Naive thymus-derived CD4-positive, alpha-beta T cell (primary cell): ENCODE measurements around the gene MAGED2. TPM values are rescaled to one million over a fixed set of nuclear protein-coding genes. Genes with fewer than 3 reads are reported as not detected.
A peak's percentile ranks its signal among the peaks of the same experiment; 100 is the strongest.
"Not testable (repeated sequence)": the region's sequence is repeated elsewhere in the genome, so short reads cannot be mapped to it uniquely, and the experiment has no call there.

Source experiments
- ATAC-seq: fragments of 150-1000 bp; cut with Tn5 transposase; 2 replicates; pipeline ENCODE4 v1.10.0; 2021; ENCODE audit warnings: mild to moderate bottlenecking, moderate library complexity
- CTCF ChIA-PET: fragments of 350-600 bp; sonication (Branson Sonifier 250); formaldehyde crosslinking; loops from one replicate; lab custom pipeline; 2021; ENCODE audit warnings: antibody characterized with exemption; lab: Charles Lee
- POLR2A ChIA-PET: fragments of 350-600 bp; sonication (Branson Sonifier 250); formaldehyde crosslinking; loops from one replicate; lab custom pipeline; 2021; ENCODE audit warnings: antibody characterized with exemption, inconsistent platforms; lab: Charles Lee
- DNase-seq, 9 donors: peaks; one replicate each; pipeline versions ENCODE4 v3.0.0 to v3.0.0-alpha.2; 2020 to 2022; ENCODE audit warnings: mixed read lengths in 1 of 9
- H3K27ac ChIP-seq: one replicate; pipeline ENCODE4 v1.7.0; 2013; ENCODE audit warnings: mild to moderate bottlenecking, low read depth, low read length, moderate library complexity
- H3K27me3 ChIP-seq, 2 donors: one replicate each; pipeline ENCODE4 v1.7.0; 2013; ENCODE audit warnings: low read length in 2 of 2, mild to moderate bottlenecking in 2 of 2, moderate library complexity in 2 of 2; ENCODE audit not compliant: control insufficient read depth in 2 of 2, insufficient read depth in 2 of 2
- H3K36me3 ChIP-seq, 3 experiments: 1 replicate in 2 of 3; 2 replicates in 1 of 3; pipeline ENCODE4 v1.7.0; 2013; ENCODE audit warnings: low read length in 3 of 3, mild to moderate bottlenecking in 3 of 3, moderate library complexity in 1 of 3; ENCODE audit not compliant: insufficient read depth in 3 of 3, control insufficient read depth in 2 of 3
- H3K4me1 ChIP-seq, 2 donors: one replicate each; pipeline ENCODE4 v1.7.0; 2013; ENCODE audit warnings: low read length in 2 of 2, mild to moderate bottlenecking in 2 of 2, moderate library complexity in 1 of 2; ENCODE audit not compliant: control insufficient read depth in 2 of 2, insufficient read depth in 2 of 2
- H3K4me3 ChIP-seq: 2 replicates; pipeline ENCODE4 v1.7.0; 2013; ENCODE audit warnings: mild to moderate bottlenecking, low read length
- H3K9me3 ChIP-seq, 3 experiments: 1 replicate in 2 of 3; 2 replicates in 1 of 3; pipeline ENCODE4 v1.7.0; 2013; ENCODE audit warnings: low read length in 3 of 3; ENCODE audit not compliant: control insufficient read depth in 2 of 3
- H3K27ac Mint-ChIP-seq, 9 donors: one replicate each; pipeline ENCODE4 v1.8.0; 2020 to 2022; ENCODE audit warnings: mixed read lengths in 9 of 9, mild to moderate bottlenecking in 8 of 9, moderate library complexity in 5 of 9, inconsistent platforms in 2 of 9
- H3K27me3 Mint-ChIP-seq, 5 donors: one replicate each; pipeline ENCODE4 v1.8.0; 2021 to 2022; ENCODE audit warnings: mixed read lengths in 5 of 5, mild to moderate bottlenecking in 1 of 5
- H3K36me3 Mint-ChIP-seq, 5 donors: one replicate each; pipeline ENCODE4 v1.8.0; 2020 to 2022; ENCODE audit warnings: mixed read lengths in 5 of 5, mild to moderate bottlenecking in 3 of 5, inconsistent platforms in 1 of 5
- H3K4me1 Mint-ChIP-seq, 7 donors: one replicate each; pipeline ENCODE4 v1.8.0; 2020 to 2022; ENCODE audit warnings: mixed read lengths in 7 of 7, mild to moderate bottlenecking in 3 of 7, inconsistent platforms in 1 of 7
- H3K4me3 Mint-ChIP-seq, 10 donors: one replicate each; pipeline ENCODE4 v1.8.0; 2020 to 2022; ENCODE audit warnings: mild to moderate bottlenecking in 10 of 10, mixed read lengths in 10 of 10, moderate library complexity in 6 of 10, inconsistent platforms in 2 of 10
- H3K9me3 Mint-ChIP-seq, 11 donors: one replicate each; pipeline ENCODE4 v1.8.0; 2020 to 2022; ENCODE audit warnings: mixed read lengths in 11 of 11, mild to moderate bottlenecking in 4 of 11, inconsistent platforms in 1 of 11, moderate library complexity in 1 of 11
- intact Hi-C, 2 donors: fragments of 100-400 bp; cut with micrococcal nuclease; formaldehyde crosslinking; loops; one replicate each; pipeline ENCODE4 v1.15.1; 2023
- polyA plus RNA-seq, 2 donors: library from polyadenylated mRNA; unstranded; fragments of 300-500 nt; fragmentation: Illumina TruSeq; gene quantifications; one replicate each; pipeline ENCODE4 v1.2.3, GENCODE V29; 2021
- total RNA-seq, 6 experiments: library from RNA in 5 of 6; stranded (reverse) in 5 of 6; gene quantifications; 1 replicate in 5 of 6; 2 replicates in 1 of 6; pipeline ENCODE4 v1.2.3 and lab custom pipeline; 2021 to 2026

The MAGED2 gene
- total RNA-seq (10 to 100 TPM; 51.9 to 81.4 (median 55.9) TPM), polyA plus RNA-seq (100 to 1,000 TPM; 115 to 117 TPM), total RNA-seq (lab: John Stamatoyannopoulos, UW) (149 reads per million, percentile 90 among the genes with 10 or more reads in this experiment)

- peak within 1 kb of the TSS; percentile 90 to 99 (median 96) for H3K4me3 Mint-ChIP-seq
- peak within 1 kb of the TSS; percentile 93 to 98 (median 96) for H3K27ac Mint-ChIP-seq
- H3K36me3 ChIP-seq = peaks cover 0 to 23% (median 8%) of the 10 kb centered on the region in 3 experiments
- ChIA-PET CTCF (interaction anchor here (0.6 kb wide), 1 partner anchor 10 kb away, joined by 3 read pairs; no protein-coding TSS in a partner anchor), POLR2A (interaction anchor here (1.3 to 2.7 kb wide), 2 partner anchors 168 to 192 kb away, joined by 4 to 16 read pairs; partner anchors contain the start of gene APEX2)
- no peaks in the 10 kb centered on the region for H3K27me3 ChIP-seq
- H3K27ac ChIP-seq = peak within 1 kb of the TSS; percentile 89
- peak in 8 of 9 donors; percentile 21 to 61 (median 56) for DNase-seq
- peak; percentile 72 for ATAC-seq
- H3K4me3 ChIP-seq = peak within 1 kb of the TSS; percentile 93
- H3K9me3 Mint-ChIP-seq = peaks cover 0 to 5% (median 0%) of the 10 kb centered on the region in 11 donors
- peaks cover 0 to 27% (median 0%) of the 10 kb centered on the region in 5 donors for H3K27me3 Mint-ChIP-seq
- peaks cover 5 to 28% (median 19%) of the 10 kb centered on the region in 7 donors for H3K4me1 Mint-ChIP-seq
- intact Hi-C loops = loop anchor here (1.0 to 5.0 kb wide), 15 partner anchors 168 to 1755 kb away; partner anchors contain the start of genes APEX2 (in 2 of the 2), FAM120C (in 2 of the 2), GNL3L (in 2 of the 2) and RRAGB (in 2 of the 2)
- no peaks in the 10 kb centered on the region for H3K4me1 ChIP-seq
- H3K36me3 Mint-ChIP-seq = peaks cover 3 to 15% (median 4%) of the 10 kb centered on the region in 5 donors
- no peaks in the 10 kb centered on the region for H3K9me3 ChIP-seq
Measured at GRCh38 chrX:54807524-54808108, at the start of gene MAGED2. TSS of gene MAGED2 (plus strand) at chrX:54807745. CDS start at chrX:54809332, 1,587 bp downstream.

GRCh38 chrX:54758114-54759055 is 49.2 kb upstream of the MAGED2 start:
- intact Hi-C loops = no loop called here
- ChIA-PET POLR2A (no interaction called here), CTCF (no interaction called here)
- Mint-ChIP-seq H3K36me3 (no peaks in the 10 kb centered on the region), H3K4me1 (no peaks in the 10 kb centered on the region), H3K9me3 (peaks cover 0 to 17% (median 5%) of the 10 kb centered on the region in 11 donors), H3K27me3 (peaks cover 0 to 12% (median 0%) of the 10 kb centered on the region in 5 donors), H3K4me3 (no peak overlapping the region), H3K27ac (peak overlapping the region in 1 of 9 donors; percentile 57)
- H3K4me3 ChIP-seq = no peak overlapping the region
- ATAC-seq (no peak), DNase-seq (no peak)
- no peaks in the 10 kb centered on the region for H3K27me3 ChIP-seq
- no peaks in the 10 kb centered on the region for H3K4me1 ChIP-seq
- H3K9me3 ChIP-seq = no peaks in the 10 kb centered on the region
- no peak overlapping the region for H3K27ac ChIP-seq
- H3K36me3 ChIP-seq = no peaks in the 10 kb centered on the region

DNA sequence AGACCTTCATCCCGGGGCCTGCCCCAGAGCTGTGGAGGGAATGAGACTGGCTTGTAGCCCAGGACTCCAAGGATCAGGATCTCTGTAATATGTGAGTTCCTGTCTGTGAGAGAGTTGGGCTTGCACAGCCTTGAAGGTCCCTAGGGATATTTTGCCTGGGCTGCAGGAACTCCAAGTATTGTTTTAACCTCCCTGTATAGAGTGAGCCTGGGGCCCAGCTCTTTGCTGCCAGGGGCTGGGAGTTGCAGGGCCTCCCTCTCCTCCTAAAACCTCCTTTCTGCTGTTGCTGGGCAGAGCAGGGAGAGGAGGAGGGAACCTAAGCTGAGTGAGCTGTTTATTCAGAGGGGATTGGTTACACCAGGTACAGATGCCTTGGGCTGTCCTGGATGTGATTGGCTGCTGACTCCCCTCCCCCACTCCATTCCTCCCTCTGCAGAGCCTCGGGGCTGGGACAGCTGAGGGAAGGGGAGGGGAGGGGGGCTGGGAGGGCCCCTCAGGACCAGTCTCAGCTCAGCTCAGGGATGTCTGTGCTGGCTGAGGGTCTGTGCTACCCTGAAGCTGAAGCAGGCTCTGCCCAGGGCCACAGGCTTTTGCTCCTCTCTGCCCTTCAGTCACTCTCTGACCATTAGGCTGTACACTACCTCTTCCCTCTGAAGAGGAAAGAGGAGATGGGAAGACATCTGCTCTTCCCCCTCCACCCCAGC is 33.0 kb upstream of the MAGED2 start:
- ATAC-seq, POLR2A ChIA-PET, H3K9me3 Mint-ChIP-seq, H3K27me3 ChIP-seq, H3K9me3 ChIP-seq, H3K4me3 Mint-ChIP-seq, CTCF ChIA-PET, H3K27ac Mint-ChIP-seq, DNase-seq, H3K36me3 ChIP-seq, H3K4me3 ChIP-seq, H3K4me1 ChIP-seq, H3K27me3 Mint-ChIP-seq, H3K36me3 Mint-ChIP-seq, H3K27ac ChIP-seq, intact Hi-C loops: not testable (repeated sequence)
- peaks cover 0 to 13% (median 8%) of the 10 kb centered on the region in 7 donors for H3K4me1 Mint-ChIP-seq

DNA sequence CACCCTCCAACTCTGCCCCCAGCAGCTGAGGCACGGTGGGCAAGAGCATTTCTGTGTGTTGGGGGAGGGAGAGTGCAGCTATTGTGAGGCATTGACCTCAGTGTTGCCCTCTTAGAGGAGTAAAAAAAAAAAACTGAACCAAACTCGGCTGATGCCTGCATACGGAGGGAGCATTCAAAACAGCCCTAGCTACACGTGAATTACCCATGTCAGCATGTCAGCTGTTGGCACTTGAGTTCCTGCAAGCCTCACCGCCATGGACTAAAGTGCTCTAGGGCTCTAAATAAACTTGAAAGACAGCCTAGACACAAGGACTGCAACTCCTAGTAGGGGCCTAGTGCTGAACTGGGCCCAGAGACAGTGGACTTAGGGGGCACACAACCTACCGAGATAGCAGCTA is 31.5 kb upstream of the MAGED2 start:
- Histone ChIP-seq H3K4me1 (peaks cover 0 to 8% of the 10 kb centered on the region in 2 donors), H3K36me3 (no peaks in the 10 kb centered on the region), H3K4me3 (no peak overlapping the region), H3K27me3 (no peaks in the 10 kb centered on the region), H3K9me3 (no peaks in the 10 kb centered on the region), H3K27ac (no peak overlapping the region)
- peaks cover 0 to 3% (median 0%) of the 10 kb centered on the region in 5 donors for H3K36me3 Mint-ChIP-seq
- intact Hi-C loops = no loop called here
- H3K4me1 Mint-ChIP-seq = peaks cover 0 to 13% (median 8%) of the 10 kb centered on the region in 7 donors
- H3K4me3 Mint-ChIP-seq = no peak overlapping the region
- DNase-seq (no peak), ATAC-seq (no peak)
- peak overlapping the region in 1 of 9 donors; percentile 76 for H3K27ac Mint-ChIP-seq
- H3K9me3 Mint-ChIP-seq = no peaks in the 10 kb centered on the region
- ChIA-PET CTCF (no interaction called here), POLR2A (no interaction called here)
- H3K27me3 Mint-ChIP-seq = peaks cover 0 to 8% (median 0%) of the 10 kb centered on the region in 5 donors

- no peak for ATAC-seq
- ChIA-PET POLR2A (no interaction called here), CTCF (no interaction called here)
- no peak overlapping the region for H3K27ac ChIP-seq
- Mint-ChIP-seq H3K9me3 (no peaks in the 10 kb centered on the region), H3K36me3 (peaks cover 0 to under 1% (median 0%) of the 10 kb centered on the region in 5 donors), H3K4me1 (peaks cover 0 to 13% (median 8%) of the 10 kb centered on the region in 7 donors), H3K27ac (peak overlapping the region in 2 of 9 donors; percentile 34 to 50), H3K27me3 (peaks cover 0 to 2% (median 0%) of the 10 kb centered on the region in 5 donors), H3K4me3 (no peak overlapping the region)
- no peaks in the 10 kb centered on the region for H3K9me3 ChIP-seq
- peaks cover 0 to 8% of the 10 kb centered on the region in 2 donors for H3K4me1 ChIP-seq
- no peaks in the 10 kb centered on the region for H3K36me3 ChIP-seq
- intact Hi-C loops = no loop called here
- DNase-seq = no peak
- H3K4me3 ChIP-seq = no peak overlapping the region
- H3K27me3 ChIP-seq = no peaks in the 10 kb centered on the region
Measured at GRCh38 chrX:54776987-54777672, 30.4 kb upstream of the MAGED2 start.
